GM19438 (cell line): Measurements from ENCODE around the gene UBAC2.

Experiments used
- ATAC-seq: cut with Tn5 transposase; IDR thresholded peaks from one replicate; pipeline ENCODE4 v1.9.1; 2021; ENCODE audit warnings: low read depth; ENCODE audit not compliant: unreplicated experiment

UBAC2 gene

DNA sequence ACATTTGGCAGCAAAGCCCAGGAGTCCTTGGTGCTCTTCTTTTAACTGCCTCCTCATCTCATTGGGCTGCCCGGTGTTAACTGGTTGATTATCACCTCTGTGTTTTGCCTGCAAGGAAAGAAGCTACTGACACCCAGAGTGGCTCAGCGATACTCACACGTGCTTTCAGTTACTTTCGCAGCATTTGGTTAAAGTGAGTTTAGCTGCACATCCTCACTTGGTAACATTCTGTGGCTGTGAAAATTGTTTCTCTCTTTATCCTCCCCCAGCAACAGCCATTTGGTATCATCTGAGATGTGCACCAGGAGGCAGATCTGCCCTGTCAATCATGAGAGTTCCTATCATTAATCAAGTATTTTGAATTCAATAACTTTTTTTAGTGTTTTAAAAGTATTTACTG lies 151.1 kb downstream of the UBAC2 start:
- no peak for ATAC-seq

DNA sequence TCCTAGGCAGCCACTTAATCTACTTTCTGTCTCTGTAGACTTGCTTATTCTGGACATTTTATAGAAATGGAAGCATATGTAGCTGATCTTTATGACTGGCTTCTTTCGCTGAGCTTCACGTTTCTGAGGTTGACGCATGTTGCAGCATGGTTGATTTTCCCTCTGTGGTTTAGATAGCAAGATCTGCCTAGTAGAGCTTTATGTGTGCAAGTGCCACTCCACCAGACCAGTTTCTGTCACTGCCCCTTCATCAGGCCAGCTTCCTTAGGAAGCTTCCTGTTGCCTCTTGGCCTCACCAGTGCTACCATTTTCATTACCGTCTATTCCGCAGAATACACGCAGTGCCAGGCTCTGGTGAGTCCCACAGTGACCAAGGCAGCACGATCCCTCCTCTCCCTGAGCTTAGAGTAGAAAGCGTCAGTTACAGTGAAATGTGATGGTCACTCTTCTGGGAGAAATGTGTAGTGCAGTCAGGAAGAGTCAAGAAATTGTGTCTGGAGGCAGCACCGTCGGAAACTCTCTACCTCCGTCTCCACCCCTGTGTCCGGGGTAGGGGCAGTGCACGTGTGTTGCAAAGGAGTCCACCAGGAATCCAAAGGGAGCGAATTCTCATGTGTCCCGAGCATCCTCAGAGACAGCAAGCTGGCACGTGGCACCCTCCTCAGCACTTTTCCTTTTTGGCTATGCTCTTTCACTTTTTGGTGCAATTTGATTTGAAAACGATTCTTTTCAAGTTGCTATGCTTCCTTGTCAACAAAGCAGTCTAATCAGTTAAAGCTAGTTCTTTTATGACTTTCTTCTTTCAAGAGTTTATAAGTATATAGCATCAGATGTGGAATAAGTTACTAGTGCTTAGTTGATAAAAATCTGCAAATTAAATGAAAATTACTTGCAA lies 151.9 kb downstream of the UBAC2 start:
- ATAC-seq, result no peak

GRCh38 chr13:99353246-99353600 lies 152.6 kb downstream of the UBAC2 start:
- ATAC-seq, result no peak

DNA sequence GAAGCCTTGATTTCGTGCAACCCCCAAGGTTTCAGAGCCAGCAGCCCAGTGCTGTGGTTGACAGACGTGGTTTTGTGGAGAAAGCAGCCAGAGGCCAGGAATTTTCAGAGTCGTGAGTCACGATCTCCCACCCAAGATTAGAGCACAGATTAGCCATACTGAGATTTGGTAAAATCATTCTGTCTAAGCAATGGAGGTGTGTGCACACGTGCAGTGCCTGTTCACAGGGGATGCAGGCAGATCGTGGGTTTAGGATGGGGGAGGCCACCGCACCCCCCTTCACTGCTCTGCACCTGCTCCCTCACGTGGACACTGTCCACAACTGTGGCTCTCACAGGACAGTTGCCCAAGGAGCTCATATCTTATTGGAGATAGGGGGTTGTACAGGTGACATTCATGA lies 153.2 kb downstream of the UBAC2 start:
- no peak for ATAC-seq

DNA sequence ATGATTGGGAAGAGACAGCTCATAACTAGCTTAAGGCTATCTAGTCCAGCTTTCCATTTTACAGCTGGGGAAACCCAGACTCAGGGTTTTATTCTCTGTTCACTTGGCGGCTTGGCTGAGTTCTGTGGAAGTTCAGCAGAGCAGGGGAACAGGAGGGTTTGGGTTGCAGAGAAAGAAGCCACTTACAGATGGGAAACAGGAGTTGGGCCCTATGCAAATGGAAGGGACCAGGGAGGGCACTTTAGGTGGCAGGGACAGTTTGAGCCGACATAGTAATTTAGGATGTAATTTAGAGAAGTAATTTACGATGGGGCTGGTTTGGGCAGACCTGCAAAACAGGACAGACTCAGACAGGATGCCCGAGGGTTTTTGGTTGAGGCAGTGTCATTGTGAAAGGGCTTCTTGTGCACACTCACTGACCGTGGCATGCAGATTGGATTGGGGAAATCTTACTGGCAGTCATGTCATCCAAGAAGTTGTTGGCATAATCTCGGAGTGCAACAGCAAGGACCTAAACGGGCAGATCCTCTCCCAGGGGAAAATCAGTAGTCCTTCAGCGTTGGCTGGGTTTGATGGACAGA lies 153.8 kb downstream of the UBAC2 start:
- no peak for ATAC-seq

DNA sequence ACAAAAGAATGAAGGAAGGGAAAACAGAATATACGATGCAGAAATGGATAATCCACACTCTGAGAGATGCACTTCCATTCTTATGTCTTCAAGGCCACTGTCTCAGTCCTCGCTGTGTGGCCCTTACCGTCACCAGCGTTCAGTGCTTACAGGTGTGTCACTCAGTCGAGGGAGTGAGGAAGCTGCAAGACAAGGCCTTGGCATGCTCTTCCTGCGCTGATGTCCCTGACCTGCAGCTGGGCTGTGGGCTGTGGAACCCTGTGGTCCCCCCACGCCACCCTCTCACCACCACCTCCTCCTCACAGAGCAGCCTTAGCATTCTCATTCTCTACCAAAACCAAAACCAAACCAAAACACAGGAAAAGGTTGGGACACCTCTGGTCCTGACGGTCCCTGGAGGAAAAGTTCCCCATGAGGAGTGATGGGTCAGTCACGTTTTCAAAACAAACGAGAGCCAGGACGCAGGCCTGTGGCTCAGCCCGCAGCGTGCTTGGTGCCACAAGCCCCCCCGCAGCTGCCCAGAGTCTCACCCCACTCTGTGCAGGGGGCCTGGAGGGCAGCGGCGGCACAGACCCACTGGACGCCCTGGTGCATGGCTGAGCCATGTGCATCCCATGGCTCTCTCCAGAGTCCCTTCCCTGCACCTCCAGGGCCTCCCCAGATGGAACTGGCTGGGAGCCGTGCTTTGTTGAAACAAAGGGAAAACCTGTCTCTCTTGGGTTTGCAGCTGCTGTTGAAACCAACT lies 154.8 kb downstream of the UBAC2 start:
- no peak for ATAC-seq

GRCh38 chr13:99356012-99356261 lies 155.3 kb downstream of the UBAC2 start:
- peak; percentile 1 for ATAC-seq

DNA sequence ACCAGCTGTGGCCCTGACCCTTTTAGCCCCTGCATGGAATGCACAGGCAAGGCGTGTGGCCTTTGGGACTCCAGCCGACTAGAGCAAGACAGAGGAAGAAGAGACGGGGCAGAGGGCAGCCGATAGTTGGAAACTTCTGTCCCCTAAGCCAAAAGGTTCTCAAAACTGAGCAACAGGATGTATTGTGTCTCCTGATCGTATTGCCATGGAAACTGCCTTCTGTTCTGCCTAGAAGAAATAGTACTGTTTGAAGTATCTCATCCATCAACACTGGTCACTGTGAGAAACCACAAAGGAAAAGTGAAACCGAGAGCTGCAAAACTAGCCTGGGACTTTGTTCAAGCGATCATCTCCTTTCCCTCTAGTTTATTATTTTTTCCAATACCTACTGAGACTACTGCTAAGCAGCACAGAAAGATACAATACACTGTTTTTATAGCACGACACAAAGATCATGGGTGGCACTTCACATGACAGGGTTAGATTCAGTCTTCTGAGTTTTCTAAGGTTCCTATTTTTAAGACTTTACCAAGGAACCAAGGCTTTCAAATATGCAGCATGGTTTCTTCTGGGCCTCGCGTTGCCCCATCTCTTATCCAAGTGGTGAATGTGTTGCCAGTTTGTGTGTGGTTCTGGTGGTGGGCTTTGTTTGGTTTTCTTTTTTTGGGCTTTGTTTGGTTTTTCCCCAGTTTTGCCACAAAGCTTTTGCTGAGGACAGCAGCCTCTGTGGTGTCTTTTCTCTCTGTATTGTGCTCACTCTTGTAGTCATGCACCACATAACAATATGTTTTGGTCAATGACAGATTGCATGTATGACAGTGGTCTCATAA lies 155.8 kb downstream of the UBAC2 start:
- peak; percentile 64 for ATAC-seq

DNA sequence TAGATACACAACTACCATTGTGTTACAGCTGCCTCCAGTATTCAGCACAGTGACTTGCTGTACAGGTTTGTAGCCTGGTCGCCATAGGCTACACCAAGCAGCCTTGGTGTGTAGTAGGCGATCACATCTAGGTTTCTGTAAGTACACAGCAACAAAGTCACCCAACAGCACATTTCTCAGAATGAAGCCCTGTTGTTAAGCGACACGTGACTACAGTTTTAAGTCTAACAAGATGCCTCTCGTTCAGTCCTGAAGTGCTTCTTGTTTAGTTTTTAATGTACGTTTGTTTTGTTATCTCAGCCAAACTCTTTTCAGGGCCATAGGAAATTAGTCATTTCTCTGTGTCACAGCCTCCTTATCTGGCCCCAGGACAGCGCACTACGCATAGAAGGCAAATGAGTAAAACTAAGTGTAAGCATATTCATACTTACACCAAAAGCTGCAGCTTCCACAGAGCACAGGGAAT lies 156.5 kb downstream of the UBAC2 start:
- ATAC-seq, result no peak

DNA sequence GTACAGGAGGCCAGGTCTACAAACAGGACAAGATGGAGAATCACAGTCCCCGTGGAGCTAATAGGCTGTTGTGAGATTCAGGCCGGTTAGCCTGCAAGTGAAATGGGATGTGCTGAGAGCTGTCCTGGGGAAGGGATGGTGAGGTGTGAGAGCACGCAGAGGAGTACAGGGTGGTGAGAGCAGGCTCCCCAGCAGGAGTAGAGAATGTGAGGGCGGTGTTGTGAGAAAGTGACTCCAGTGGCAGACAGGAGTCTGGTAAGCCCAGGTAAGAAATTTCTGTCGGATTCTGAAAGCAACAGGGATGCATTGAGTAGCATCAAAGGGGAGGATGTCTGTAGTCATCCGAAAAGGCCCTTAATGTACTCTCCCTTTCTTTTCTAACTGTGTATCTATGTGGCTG lies 157.3 kb downstream of the UBAC2 start:
- no peak for ATAC-seq

DNA sequence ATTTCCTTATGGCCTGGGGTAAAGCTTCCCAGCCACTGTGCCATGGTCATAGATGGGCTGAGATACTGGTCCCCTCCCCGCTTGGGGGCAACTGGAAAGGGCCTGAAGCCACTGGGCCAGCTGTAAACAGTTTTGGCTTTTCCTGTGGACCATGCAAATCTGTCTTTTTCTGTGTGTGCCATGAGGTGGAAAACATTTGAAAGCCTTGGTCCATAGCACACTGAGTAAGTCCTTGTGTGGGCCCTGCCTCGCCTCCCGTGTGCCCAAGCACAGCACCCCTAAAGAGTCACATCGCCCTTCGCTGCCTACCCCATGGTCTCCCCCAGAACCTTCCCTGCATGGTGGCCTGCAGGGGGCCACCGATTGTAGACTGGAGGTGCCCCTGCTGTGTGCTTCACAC lies 158.9 kb downstream of the UBAC2 start:
- no peak for ATAC-seq

- ATAC-seq, result no peak
Measured at GRCh38 chr13:99360696-99361095, 160.0 kb downstream of the UBAC2 start.

GRCh38 chr13:99361197-99361596 lies 160.5 kb downstream of the UBAC2 start:
- ATAC-seq, result no peak

- no peak for ATAC-seq
Measured at GRCh38 chr13:99362362-99362761, 161.7 kb downstream of the UBAC2 start.

GRCh38 chr13:99363391-99363790 lies 162.7 kb downstream of the UBAC2 start:
- ATAC-seq, result no peak

DNA sequence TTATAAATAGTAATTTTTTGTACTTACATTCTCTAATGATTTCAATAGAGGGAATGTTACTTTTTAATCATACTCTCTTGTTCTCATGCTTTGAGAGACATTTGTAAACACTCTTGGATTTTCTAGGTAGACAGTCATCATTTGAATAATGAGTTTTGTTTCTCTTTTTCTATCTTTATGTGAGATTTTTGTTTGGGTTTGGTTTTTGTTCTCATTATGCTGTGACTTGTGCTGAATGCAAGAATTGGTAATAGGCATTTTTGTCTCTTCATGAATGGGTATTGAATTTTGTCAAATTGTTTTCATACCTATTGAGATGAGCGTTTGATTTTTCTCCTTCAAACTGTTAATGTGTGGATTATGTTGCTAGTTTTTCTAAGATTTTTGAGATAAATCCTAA lies 163.3 kb downstream of the UBAC2 start:
- no peak for ATAC-seq

GRCh38 chr13:99366075-99366987 lies 165.7 kb downstream of the UBAC2 start:
- no peak for ATAC-seq

- no peak for ATAC-seq
Measured at GRCh38 chr13:99367106-99367616, 166.5 kb downstream of the UBAC2 start.

GRCh38 chr13:99367663-99368448 lies 167.2 kb downstream of the UBAC2 start:
- peak; percentile 51 for ATAC-seq
